IMR-90 (cell line): ENCODE measurements around the gene AGAP1. TPM values are rescaled to one million over a fixed set of nuclear protein-coding genes. Genes with fewer than 3 reads are reported as not detected.

Experiments used
- ATAC-seq: fragments of 200-7000 bp; cut with Tn5 transposase; 2 replicates; pipeline ENCODE4 v1.9.1; 2020; ENCODE audit warnings: low read depth, mild to moderate bottlenecking, moderate library complexity
- BruUV-seq: library from RNA; stranded (reverse); fragments of 400-500 nt; replicated peaks from 2 replicates; lab custom pipeline; 2021; lab: Mats Ljungman, UMichigan
- CTCF ChIA-PET: fragments of 300-600 bp; formaldehyde crosslinking; extraction: SDS; loops from one replicate; lab custom pipeline; 2021; ENCODE audit warnings: antibody characterized with exemption; lab: Yijun Ruan, JAX
- POLR2A ChIA-PET: fragments of 300-600 bp; sonication (Branson Sonifier 250); formaldehyde crosslinking; loops from one replicate; lab custom pipeline; 2022; ENCODE audit warnings: antibody characterized with exemption; ENCODE audit not compliant: unreplicated experiment; lab: Charles Lee
- DNase-seq: peaks from one replicate; pipeline ENCODE4 v3.0.0; 2013
- H2AFZ ChIP-seq: replicated peaks from 2 replicates; pipeline ENCODE3; 2013; ENCODE audit warnings: low read length, mild to moderate bottlenecking; ENCODE audit not compliant: poor library complexity
- H2AK5ac ChIP-seq: 2 replicates; pipeline ENCODE4 v1.6.1; 2013; ENCODE audit warnings: low read depth, low read length, inconsistent platforms
- H2AK9ac ChIP-seq: replicated peaks from 2 replicates; pipeline ENCODE3; 2013; ENCODE audit warnings: mild to moderate bottlenecking, low read depth, low read length, moderate library complexity; ENCODE audit not compliant: poor library complexity
- H2BK120ac ChIP-seq: 2 replicates; pipeline ENCODE4 v1.6.1; 2013; ENCODE audit warnings: low read depth, low read length, inconsistent platforms
- H2BK15ac ChIP-seq: 3 replicates; pipeline ENCODE4 v1.6.1; 2013; ENCODE audit warnings: low read depth, low read length, inconsistent platforms
- H2BK20ac ChIP-seq: 2 replicates; pipeline ENCODE4 v1.6.1; 2013; ENCODE audit warnings: low read depth, mild to moderate bottlenecking, inconsistent platforms, low read length, moderate library complexity
- H2BK5ac ChIP-seq: 2 replicates; pipeline ENCODE4 v1.6.1; 2013; ENCODE audit warnings: mild to moderate bottlenecking, low read depth, low read length, inconsistent platforms; ENCODE audit not compliant: poor library complexity, severe bottlenecking
- H3K14ac ChIP-seq: replicated peaks from 2 replicates; pipeline ENCODE4 v1.6.1; 2013; ENCODE audit warnings: low read depth, low read length, inconsistent platforms
- H3K18ac ChIP-seq: 2 replicates; pipeline ENCODE4 v1.6.1; 2013; ENCODE audit warnings: low read depth, low read length, control low read depth
- H3K23ac ChIP-seq: 2 replicates; pipeline ENCODE4 v1.6.1; 2013; ENCODE audit warnings: low read depth, low read length, inconsistent platforms
- H3K27ac ChIP-seq: 2 replicates; pipeline ENCODE4 v1.5.1; 2013; ENCODE audit warnings: mild to moderate bottlenecking, control low read depth, low read length; ENCODE audit not compliant: insufficient read depth
- H3K27me3 ChIP-seq: 2 replicates; pipeline ENCODE4 v1.6.1; 2013; ENCODE audit warnings: low read length; ENCODE audit not compliant: control insufficient read depth, insufficient read depth
- H3K36me3 ChIP-seq: 2 replicates; pipeline ENCODE4 v1.6.1; 2013; ENCODE audit warnings: low read length, mixed read lengths; ENCODE audit not compliant: control insufficient read depth, insufficient read depth
- H3K4ac ChIP-seq: 2 replicates; pipeline ENCODE4 v1.6.1; 2013; ENCODE audit warnings: low read depth, low read length, inconsistent platforms
- H3K4me1 ChIP-seq: 2 replicates; pipeline ENCODE4 v1.6.1; 2013; ENCODE audit warnings: low read length, mixed read lengths; ENCODE audit not compliant: control insufficient read depth, insufficient read depth
- H3K4me2 ChIP-seq: 2 replicates; pipeline ENCODE4 v1.6.1; 2013; ENCODE audit warnings: low read depth, mild to moderate bottlenecking, control low read depth, low read length, moderate library complexity
- H3K4me3 ChIP-seq: 2 replicates; pipeline ENCODE4 v1.5.1; 2013; ENCODE audit warnings: low read depth, mild to moderate bottlenecking, control low read depth, low read length, moderate library complexity; ENCODE audit not compliant: insufficient read depth
- H3K56ac ChIP-seq: 2 replicates; pipeline ENCODE4 v1.6.1; 2013; ENCODE audit warnings: low read length, inconsistent platforms; ENCODE audit not compliant: insufficient read depth; ENCODE audit errors: extremely low read depth
- H3K79me1 ChIP-seq, 2 experiments: 2 replicates each; pipeline ENCODE4 v1.6.1; 2013; ENCODE audit warnings: low read length in 2 of 2, inconsistent platforms in 1 of 2, low read depth in 1 of 2
- H3K9ac ChIP-seq: 2 replicates; pipeline ENCODE4 v1.6.1; 2013; ENCODE audit warnings: low read depth, low read length, control low read depth
- H3K9me1 ChIP-seq: 2 replicates; pipeline ENCODE4 v1.6.1; 2013; ENCODE audit warnings: low read length, inconsistent platforms; ENCODE audit not compliant: insufficient read depth
- H3K9me3 ChIP-seq: 2 replicates; pipeline ENCODE4 v1.6.1; 2013; ENCODE audit warnings: low read length; ENCODE audit not compliant: control insufficient read depth, insufficient read depth
- H4K20me1 ChIP-seq: 2 replicates; pipeline ENCODE4 v1.6.1; 2013; ENCODE audit warnings: low read length, inconsistent platforms; ENCODE audit not compliant: insufficient read depth
- H4K5ac ChIP-seq: 2 replicates; pipeline ENCODE4 v1.6.1; 2013; ENCODE audit warnings: mild to moderate bottlenecking, low read depth, low read length, control low read depth
- H4K8ac ChIP-seq, 2 experiments: 2 replicates each; pipeline ENCODE4 v1.6.1; 2013; ENCODE audit warnings: low read depth in 2 of 2, low read length in 2 of 2, control low read depth in 1 of 2, inconsistent platforms in 1 of 2
- H4K91ac ChIP-seq: 2 replicates; pipeline ENCODE4 v1.6.1; 2013; ENCODE audit warnings: low read depth, low read length, inconsistent platforms; ENCODE audit not compliant: insufficient read depth
- POLR2A ChIP-seq: IDR thresholded peaks from 2 replicates; pipeline ENCODE4 v1.6.1; 2012; ENCODE audit warnings: mild to moderate bottlenecking, low read depth, low read length
- WGBS, 2 experiments: methylation state at CpG; one replicate each; pipeline versions ENCODE4 v1.1.5 to v1.1.7; 2013; ENCODE audit warnings: missing lambda C conversion rate in 2 of 2; ENCODE audit not compliant: insufficient read length in 1 of 2; ENCODE audit errors: extremely low coverage in 2 of 2; 5-methylcytosine and 5-hydroxymethylcytosine counted together
- dilution Hi-C: fragments of 300-500 bp; cut with HindIII; formaldehyde crosslinking; loops from one replicate; pipeline ENCODE4 v1.14.3; 2018; ENCODE audit warnings: low sequenced_read_pairs; ENCODE audit not compliant: unreplicated experiment
- in situ Hi-C: fragments of 300-500 bp; cut with MboI; formaldehyde crosslinking; loops from 3 replicates; pipeline ENCODE4 v1.14.3; 2019; ENCODE audit warnings: low sequenced_read_pairs, inconsistent platforms, mixed read lengths
- intact Hi-C: fragments of 100-400 bp; cut with micrococcal nuclease; formaldehyde crosslinking; loops from 2 replicates; pipeline ENCODE4 v1.10.0; 2022
- polyA plus RNA-seq, 3 experiments: library from polyadenylated mRNA; depleted of rRNA; stranded (reverse); fragments of >200 nt; gene quantifications; 2 replicates each; pipeline ENCODE4 v1.2.3, GENCODE V29; 2012; ENCODE audit warnings: low replicate concordance in 1 of 3
- total RNA-seq: library from RNA; depleted of rRNA; stranded (reverse); fragments of >200 nt; gene quantifications from 2 replicates; pipeline ENCODE4 v1.2.3, GENCODE V29; 2012

AGAP1 gene
- total and polyA plus RNA-seq, 2 of the 4 experiments (the other 2 are of a cell fraction): 15.1 to 16.4 TPM

DNA sequence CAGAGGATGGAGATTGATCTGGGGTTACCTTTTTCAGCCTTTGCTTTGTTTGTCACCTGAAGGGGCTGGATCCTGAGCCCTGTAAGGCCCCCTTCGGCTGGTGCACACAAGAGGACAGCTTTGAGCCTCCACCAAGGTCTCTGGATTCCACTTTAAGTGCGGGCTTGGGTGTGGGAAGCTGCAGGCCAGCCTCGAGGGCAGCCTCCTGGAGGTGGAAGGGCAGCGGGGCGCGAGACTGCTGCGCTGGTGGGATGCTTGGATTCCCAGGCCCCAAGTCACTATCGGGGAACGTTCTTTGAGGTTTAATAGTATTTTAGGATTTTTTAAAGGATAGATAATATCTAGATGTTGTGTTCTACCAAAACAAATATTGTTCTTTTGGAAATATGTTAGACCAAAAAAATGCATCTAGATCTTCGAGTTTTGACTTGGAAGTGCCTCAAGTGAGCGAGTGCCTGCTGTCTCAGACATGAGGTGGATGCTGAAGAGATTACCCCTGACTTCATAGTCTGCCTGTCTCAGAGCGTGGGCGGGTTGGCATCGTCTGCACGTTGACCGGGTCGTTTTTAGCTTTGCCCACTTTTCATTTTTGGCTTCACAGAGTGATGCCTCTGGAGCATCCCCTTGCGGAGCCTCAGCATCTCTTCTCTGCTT is 113.8 kb downstream of the AGAP1 start:
- Histone ChIP-seq H2AFZ (no peak overlapping the region), H3K9ac (no peak overlapping the region), H3K4me1 (peaks cover 6% of the 10 kb centered on the region), H2BK5ac (no peak overlapping the region), H3K23ac (no peak overlapping the region), H3K4ac (no peak overlapping the region), H3K4me2 (no peak overlapping the region), H2AK9ac (no peak overlapping the region), H4K5ac (no peak overlapping the region), H2BK15ac (no peak overlapping the region), H3K4me3 (no peak overlapping the region), H2BK20ac (no peak overlapping the region), H2BK120ac (no peak overlapping the region), H3K9me3 (no peaks in the 10 kb centered on the region), H3K9me1 (peaks cover 6% of the 10 kb centered on the region; the same call in 1 of the 2 replicates), H3K27ac (no peak overlapping the region), H3K56ac (no peak overlapping the region), H3K79me1 (peaks cover 20 to 66% of the 10 kb centered on the region in 2 experiments), H2AK5ac (no peak overlapping the region), H3K14ac (no peak overlapping the region), H3K18ac (no peak overlapping the region), H4K20me1 (peaks cover 51% of the 10 kb centered on the region), H3K36me3 (no peaks in the 10 kb centered on the region), H4K91ac (no peak overlapping the region), H4K8ac (no peak overlapping the region), H3K27me3 (no peaks in the 10 kb centered on the region)
- POLR2A ChIA-PET: no interaction called here
- TF ChIP-seq POLR2A: no peak
- dilution Hi-C loops: no loop called here
- intact Hi-C loops: no loop called here
- 85% methylated on average over 13 of the region's 18 CpGs; no CpG with 5 or more reads in 1 of the 2 experiments for WGBS, 2 experiments
- no TSS peak for BruUV-seq
- CTCF ChIA-PET: no interaction called here
- DNase-seq (no peak), ATAC-seq (no peak)
- in situ Hi-C loops: loop anchor here (25.0 kb wide), 1 partner anchor 555 kb away; the partner anchor contains the start of gene GBX2
